Astrocyte (in vitro differentiated cells and primary cell): ENCODE data around the gene CH25H.

Experiments
- EZH2 ChIP-seq: IDR thresholded peaks from 2 replicates; pipeline ENCODE4 v1.6.1; 2012; ENCODE audit warnings: mild to moderate bottlenecking, low read length, inconsistent platforms; ENCODE audit not compliant: insufficient read depth
- TF ChIP-seq, protein P1 (sequence below): IDR thresholded peaks from 2 replicates; pipeline ENCODE4 v1.5.1; 2011; ENCODE audit warnings: low read depth, mild to moderate bottlenecking, inconsistent platforms, low read length, moderate library complexity; ENCODE audit not compliant: insufficient read depth

DNA sequence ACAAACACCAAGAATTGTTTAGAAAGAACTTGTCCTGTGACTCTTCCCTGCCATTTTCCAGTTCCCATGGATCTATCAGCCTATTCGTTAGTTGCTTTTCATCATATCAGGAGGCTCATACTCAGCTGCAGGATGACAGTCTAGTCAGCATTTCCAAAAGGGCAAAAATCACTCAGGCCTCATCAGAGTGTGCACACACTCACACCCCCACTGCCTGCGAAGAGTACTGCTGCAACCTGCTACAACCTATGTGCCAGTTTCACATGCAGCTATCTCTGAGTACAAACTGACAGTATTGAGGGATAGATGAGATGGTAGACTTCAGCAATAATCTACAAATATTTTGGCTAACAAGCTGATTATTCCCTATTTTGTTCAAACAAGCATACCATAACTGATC lies 24.2 kb downstream of the CH25H start:
- TF ChIP-seq, protein P1, sequence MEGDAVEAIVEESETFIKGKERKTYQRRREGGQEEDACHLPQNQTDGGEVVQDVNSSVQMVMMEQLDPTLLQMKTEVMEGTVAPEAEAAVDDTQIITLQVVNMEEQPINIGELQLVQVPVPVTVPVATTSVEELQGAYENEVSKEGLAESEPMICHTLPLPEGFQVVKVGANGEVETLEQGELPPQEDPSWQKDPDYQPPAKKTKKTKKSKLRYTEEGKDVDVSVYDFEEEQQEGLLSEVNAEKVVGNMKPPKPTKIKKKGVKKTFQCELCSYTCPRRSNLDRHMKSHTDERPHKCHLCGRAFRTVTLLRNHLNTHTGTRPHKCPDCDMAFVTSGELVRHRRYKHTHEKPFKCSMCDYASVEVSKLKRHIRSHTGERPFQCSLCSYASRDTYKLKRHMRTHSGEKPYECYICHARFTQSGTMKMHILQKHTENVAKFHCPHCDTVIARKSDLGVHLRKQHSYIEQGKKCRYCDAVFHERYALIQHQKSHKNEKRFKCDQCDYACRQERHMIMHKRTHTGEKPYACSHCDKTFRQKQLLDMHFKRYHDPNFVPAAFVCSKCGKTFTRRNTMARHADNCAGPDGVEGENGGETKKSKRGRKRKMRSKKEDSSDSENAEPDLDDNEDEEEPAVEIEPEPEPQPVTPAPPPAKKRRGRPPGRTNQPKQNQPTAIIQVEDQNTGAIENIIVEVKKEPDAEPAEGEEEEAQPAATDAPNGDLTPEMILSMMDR = no peak
- TF ChIP-seq EZH2 = no peak
